ENCODE data around the gene SLCO2A1.

SLCO2A1 gene

DNA sequence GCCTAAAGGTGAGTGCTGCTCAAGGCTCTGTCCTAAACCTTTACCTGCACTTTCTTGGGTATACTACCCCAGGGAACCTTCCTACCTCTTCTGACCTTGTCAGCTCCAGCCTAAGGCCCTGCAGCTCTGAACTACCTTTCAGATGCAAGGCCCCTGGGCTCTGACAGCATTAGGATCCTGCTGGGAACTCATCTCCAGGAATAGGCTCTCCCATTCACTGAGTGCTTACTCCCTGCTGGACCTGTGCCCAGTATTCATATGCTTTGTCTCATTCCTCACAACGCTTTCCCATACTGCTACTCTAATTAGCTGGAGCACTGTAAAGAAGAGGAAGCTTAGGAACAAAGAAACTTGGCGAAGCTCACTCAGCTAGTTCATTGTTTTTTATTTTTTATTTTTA is 80.3 kb downstream of the SLCO2A1 start:
- DNase-seq (ENCODE audit: low read depth in 3 of 3), result no peak

DNA sequence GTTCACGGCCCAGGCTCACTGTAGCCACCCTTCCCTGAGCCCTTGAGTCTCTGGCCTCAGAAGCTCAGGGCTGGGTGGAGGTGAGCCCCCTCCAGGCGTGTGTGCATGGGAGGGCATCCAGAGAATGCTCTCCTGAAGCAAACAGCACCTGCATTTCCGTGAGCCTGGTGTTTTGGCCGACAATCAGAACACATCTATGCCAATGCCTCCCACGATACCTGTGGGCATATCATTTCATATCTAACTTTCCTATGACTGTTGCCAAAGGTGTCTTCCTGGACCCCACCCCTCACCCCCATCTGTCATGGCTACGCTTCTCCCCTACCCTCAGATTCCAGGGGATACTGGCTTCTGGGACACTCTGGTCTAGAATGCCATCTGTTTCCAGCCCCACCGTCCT is 80.7 kb downstream of the SLCO2A1 start:
- no peak for DNase-seq (ENCODE audit: low read depth in 3 of 3)

DNA sequence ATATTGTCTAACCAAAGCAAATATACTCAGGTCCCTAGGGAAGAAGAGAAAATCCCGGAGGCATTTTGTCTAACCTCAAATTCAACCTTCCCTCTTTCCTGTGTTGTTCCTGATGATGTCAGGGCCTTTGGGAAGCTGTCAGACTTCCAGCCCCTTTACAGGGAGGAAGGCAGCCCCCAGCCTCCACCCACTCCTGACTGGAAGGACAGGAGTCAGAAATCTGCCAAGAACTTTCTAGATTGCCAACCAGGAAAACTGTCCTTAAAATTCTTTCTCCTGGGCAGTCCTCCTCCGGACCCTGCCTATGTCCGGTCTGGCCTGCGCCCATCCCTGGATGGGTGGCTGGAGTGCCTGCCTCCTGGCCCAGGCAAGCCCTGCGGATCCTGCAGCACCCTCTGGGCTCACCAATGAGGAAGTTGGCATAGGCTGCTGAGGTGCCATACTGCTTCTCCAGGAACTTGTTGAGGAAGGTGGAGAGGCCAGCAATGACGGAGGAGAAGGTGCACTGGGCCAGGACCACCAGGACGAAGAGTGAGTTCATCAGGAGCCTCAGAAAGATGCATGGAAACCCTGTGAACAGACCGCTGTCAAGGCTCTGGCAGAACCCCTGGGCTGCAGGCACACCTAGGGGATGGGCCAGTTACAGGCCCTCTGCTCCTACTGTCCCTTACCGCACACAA is 81.5 kb downstream of the SLCO2A1 start:
- no peak for DNase-seq (ENCODE audit: low read depth in 3 of 3)

DNA sequence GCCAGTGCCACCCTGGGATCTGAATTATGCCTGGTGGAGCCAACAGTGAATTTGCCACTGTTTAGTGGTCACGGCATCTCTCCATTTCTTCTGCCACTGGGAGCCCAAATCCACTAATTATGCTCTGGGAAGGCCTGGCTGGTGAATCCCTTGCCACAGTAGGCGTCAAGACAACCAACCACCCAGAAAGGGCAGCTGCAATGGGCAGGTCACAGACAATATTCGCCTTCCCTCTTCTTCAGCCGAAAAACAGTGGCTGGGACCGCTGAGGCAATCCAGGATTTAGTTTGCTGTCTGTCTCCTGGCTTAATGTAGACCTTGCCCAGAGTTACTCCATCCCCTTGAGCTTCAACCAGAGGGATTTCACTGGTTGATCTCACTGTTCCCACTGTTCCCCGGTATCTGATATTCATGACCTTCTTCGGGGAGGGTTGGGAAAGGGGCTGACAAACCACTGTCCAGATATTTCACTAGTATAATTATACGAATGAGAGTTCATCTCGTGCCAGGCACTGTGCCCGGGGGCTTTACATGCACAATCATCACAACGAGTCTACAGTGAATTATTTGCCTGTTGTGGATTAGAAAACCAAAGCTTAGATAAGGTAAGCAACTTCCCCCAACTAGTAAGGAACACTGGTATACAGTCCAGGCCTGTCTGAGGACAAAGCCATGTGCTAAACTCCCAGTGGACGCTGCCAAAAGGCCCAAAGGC is 84.2 kb downstream of the SLCO2A1 start:
- DNase-seq (ENCODE audit: low read depth in 3 of 3), result no peak

DNA sequence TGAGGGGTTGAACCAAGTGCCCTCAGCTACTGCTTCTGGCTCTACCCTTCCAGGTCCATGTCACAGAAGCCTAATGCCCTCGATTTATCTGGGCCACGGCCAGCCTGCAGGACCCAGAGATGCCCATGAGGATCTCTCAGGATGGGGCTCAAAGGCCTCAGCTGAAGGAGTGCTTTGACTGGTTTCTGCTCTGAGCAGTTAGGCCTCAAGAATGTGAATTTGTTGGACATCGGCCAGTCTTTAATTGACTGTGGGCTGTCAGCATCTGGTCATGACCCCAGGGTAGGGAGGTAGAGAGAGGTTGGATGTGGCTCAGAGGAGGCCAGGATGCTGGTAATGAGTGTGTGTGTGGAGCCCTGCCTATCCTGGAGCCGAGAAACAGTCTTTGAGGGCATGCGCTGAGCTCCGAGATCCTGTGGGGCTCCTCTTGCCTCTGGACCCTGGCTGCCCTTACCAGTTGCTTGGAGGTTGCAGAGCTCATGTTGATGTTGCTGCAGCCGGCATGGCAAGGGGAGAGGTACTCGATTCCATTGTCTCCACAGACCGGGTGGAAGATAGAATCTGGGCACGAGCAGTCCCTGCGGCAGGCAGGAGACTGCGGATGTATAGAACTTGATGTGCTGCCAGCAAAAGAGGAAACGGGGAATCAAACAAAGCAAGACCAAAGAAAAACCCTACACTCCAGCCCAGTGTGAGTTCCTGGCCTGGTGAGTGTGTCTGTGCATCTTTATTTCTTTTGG is 84.9 kb downstream of the SLCO2A1 start:
- DNase-seq (ENCODE audit: low read depth in 3 of 3), result no peak

DNA sequence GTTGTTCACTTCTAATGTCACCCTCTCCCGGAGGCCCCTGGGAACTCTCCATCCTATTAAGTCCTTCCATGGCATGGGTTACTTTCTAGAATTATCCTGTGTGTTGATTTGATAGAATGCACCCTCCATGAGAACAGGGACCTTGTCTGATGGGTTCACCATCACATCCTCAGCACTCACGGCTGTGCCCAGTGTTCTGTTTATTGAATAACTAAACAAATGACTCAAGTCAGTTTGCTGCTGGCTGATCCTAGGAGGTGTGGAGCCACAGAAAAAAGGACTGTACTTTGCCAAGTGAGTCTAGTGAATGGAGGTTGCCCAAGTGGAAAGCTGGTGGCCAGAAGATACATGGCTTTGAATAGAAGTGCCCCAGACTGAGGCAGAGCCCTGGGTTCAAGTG is 85.5 kb downstream of the SLCO2A1 start:
- DNase-seq (ENCODE audit: low read depth in 3 of 3), result no peak

DNA sequence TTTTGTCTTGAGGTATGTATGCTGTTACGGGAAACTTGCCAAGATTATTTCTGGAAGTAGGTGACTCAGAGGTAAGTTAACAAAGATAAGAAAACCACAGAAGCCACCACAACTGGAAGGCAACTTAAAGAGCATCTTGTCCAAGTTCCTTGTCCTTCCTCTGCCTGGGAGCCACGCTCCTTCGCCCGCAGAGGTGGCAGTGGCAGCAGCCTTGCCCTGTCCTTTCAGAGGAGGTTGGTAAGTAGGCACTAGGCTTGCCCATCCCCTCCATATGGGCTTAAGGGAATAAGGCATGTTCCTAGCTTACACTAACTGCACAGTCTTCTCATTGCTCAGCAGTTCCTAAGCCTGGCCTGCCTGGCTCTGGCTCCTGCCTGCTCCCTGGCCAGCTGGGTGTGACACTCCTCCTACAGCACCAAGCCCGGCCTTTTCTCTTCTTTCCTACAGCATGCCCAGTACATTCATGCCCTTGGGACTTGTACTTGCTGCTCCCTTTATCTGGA is 86.0 kb downstream of the SLCO2A1 start:
- no peak for DNase-seq (ENCODE audit: low read depth in 3 of 3)

DNA sequence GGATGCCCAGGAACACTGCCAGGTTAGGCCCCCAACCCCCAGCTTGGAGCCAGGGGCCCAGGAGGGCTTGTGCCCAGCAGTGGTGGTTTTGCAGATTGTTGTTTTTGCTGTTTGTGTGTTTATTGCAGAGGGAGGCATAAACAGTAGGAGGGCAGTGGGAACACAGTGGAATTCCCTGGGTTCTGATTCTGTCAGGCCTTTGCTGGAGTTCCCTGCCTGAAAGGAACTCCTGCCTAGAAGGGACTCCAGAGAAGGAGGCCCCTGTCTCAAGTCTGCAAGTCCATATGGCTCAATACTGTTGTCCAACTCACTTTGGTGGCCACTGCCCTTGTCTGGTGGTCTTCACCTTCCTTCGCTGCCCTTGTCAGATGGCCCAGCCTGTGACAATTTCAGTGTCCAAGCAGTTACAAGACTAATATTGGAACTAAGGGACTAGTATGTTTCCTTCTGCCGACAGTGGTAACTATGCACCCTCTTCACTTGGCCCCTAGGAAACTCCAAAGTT is 86.6 kb downstream of the SLCO2A1 start:
- DNase-seq (ENCODE audit: low read depth in 3 of 3), result no peak

DNA sequence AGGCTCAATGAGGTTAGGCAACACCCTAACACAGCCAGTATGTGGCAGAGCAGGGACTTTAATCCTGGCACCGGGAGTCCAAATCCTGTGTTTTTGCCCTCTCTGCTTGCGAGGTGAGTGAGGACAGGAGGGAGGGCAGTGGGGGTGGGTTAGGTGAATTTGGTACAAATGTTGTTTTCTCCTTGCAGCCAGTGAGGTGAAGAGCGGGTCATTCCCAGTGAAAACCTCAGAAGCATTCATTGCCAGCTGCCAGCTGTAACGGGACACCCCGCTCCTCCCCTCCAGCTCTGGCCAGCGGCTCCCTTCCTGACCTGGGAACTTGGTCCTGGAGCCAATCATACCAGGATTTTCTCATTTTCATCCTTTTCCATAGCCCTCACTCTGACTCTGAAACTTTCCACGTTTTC is 88.3 kb downstream of the SLCO2A1 start:
- DNase-seq (ENCODE audit: low read depth in 3 of 3), result no peak

DNA sequence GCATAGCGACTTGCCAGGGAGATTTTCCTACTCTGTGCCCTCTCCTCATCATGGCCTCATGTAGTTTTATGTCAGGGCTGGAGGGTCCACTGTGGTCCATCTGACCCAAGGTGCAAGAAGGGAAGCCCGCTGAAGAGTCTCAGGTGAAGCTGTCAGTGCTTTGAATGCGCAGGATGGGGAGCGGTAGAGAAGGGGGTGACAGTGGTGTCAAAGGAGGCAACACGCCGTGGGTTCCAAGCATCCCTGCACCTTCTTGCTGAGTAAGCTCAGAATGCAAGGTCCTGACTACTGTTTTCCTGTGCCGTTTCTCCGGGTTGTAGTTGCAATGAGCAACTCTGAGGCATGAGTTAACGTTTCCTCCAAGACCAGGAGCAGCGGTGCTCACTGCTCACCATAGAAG is 89.2 kb downstream of the SLCO2A1 start:
- no peak for DNase-seq (ENCODE audit: low read depth in 3 of 3)

DNA sequence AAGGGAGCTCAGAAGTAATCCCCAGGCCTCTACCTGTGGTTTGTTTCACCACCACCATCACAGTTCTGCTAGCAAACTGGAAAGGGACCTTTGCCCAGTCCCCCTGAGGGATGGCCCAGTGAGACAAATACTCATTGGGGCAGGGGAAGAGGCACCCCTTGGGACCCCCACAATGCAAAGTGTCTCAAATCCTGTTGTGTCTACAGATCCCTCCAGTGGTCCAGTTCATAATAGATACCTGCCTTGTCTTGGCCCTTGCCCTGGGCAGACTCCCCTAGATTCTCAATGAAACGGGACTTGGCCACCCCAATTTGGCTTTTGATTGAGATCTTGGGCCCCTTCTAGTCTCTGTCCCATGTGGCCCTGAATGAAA is 90.3 kb downstream of the SLCO2A1 start:
- DNase-seq (ENCODE audit: low read depth in 3 of 3), result no peak

DNA sequence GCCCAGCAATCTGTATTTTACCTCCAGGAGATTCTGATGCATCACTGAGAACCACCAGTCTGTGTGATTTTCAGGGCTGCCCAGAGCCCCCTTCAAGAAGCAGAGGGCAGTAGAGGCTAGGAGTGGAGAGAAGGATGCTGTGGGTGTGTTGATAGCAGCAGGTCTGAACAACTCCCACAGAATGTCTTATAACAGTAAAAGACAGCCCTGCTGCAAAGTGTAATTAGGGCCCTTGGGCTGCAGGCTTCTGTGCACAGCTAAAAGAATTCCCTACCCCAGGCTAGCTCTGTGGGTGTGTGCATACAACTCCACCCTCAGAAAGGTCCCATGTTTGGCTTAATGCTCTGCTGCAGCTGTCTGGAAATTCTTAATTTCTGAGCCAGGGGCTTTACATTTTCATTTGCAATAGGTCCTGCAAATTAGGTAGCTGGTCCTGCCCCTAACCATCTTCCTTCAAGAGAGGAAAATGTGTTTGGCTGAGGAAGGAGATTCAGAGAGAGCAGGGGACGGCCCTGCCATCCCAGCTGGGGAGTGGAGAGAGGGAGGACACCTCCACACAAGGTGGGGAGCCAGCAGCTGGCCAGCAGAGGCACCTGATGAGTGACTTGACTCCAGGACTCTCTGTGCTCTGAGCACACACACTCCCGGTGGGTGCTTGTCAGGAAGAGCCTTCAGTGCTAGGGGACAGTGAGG is 90.8 kb downstream of the SLCO2A1 start:
- no peak for DNase-seq (ENCODE audit: low read depth in 3 of 3)

DNA sequence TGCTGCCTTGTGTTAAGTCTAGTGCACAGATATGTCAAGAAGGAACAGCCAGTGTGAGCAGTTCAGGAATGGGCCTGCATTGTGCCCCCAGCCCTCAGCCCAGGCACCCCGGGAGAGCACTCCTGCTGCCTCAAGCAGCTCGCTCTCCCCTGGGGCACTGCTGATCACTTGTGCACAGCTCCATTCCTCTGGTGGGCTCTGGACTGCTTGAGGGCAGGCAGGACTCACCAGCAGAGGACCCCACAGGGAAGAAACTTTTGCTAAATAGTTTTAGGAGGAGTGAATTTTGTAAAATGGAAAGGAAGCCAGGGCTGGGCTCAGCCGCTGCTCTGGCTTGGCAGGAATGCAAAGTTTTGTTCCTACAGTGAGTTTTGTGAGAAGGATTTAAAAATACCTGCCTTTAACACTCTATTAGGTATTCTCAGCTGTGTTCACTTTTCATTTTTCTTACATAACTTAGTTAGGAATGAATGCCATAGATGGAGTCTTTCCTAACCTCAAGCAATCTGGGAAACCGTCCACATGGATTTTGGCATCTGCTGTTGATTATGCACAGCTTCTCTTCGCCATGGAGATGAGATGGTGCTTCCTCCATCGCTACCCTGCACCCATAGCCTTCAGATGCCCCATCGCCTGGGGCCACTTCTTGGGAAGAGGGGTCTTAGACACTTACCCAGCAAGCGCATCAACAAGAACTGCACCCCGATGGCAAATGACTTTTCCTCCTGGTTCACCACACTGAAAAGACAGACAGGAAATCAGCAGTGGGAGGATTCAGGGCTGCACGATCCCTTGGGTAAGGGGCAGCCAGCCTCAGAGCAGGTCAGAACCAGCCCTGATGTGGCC is 91.7 kb downstream of the SLCO2A1 start:
- no peak for DNase-seq (ENCODE audit: low read depth in 3 of 3)

DNA sequence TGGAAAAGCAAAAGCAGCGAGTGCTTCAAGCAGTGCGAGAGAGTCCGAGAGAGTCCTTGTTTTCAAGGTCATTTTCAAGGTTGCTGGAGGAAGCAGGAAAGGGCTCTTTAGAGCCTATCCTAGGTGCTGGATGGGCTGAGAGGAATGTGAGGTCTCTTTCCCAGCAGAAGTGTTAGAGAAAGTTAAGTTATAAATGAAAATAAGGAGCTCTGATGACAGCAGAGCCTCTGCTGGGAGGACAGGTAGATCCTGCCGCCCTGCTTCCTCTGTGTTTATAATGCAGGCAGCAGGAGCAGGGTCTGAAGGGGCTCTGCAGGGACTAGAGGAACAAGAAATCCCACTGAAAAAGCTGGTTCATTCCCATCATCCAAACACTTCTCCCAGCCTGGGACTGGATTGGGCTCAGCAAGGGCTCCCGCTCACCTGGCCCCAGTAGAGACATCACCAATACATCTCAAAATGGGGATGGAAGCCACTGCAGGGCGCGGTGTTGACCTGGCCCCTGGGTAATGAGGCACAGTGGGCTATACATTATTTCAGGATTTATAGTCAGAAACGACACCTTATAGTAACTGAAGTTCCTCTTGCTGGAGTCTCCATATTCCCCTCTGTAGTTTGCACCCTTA is 92.6 kb downstream of the SLCO2A1 start:
- no peak for DNase-seq (ENCODE audit: low read depth in 3 of 3)

DNA sequence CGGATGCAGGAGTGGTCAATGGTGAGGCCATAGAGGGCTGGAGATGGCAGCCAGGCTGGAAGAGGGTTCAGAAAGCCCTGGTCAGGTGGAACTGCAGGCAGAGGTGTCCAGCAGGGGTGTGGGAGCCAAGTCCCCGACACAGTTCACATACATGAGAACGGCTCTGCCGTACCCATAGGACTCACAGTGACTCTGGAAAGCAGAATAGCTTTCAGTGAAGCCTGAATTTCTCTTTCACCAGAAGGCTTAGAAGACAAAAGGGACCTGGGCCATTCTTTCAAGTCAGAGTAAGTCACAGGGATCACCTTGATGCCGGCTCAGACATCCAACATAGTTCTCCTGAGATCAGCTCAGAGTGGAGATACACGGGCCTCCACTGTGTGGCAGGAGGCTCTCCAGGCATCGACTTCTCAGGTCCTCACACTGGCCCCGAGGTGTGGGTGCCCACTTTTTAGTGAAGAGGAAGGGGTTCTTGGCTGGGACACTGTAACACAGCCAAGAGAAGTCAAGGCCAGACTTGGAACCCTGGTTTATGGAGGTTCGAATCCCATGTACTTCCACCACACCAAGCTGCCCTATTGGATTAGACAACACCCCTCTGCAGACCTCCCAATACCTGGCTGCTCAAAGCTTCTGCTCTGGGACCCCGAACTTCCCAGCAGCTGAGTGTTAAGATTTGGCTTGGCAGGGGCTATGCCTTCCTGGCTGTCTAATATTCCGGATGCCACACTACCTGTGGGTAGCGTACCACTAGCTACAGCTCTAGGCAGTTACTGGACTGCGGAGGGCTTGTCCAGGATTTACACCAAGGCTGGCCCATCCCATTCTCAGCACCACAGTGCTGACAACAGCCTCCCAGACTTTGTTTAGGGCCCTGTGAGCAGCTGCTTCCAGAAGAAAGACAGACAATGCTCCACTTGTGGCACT is 93.6 kb downstream of the SLCO2A1 start:
- no peak for DNase-seq (ENCODE audit: low read depth in 3 of 3)

DNA sequence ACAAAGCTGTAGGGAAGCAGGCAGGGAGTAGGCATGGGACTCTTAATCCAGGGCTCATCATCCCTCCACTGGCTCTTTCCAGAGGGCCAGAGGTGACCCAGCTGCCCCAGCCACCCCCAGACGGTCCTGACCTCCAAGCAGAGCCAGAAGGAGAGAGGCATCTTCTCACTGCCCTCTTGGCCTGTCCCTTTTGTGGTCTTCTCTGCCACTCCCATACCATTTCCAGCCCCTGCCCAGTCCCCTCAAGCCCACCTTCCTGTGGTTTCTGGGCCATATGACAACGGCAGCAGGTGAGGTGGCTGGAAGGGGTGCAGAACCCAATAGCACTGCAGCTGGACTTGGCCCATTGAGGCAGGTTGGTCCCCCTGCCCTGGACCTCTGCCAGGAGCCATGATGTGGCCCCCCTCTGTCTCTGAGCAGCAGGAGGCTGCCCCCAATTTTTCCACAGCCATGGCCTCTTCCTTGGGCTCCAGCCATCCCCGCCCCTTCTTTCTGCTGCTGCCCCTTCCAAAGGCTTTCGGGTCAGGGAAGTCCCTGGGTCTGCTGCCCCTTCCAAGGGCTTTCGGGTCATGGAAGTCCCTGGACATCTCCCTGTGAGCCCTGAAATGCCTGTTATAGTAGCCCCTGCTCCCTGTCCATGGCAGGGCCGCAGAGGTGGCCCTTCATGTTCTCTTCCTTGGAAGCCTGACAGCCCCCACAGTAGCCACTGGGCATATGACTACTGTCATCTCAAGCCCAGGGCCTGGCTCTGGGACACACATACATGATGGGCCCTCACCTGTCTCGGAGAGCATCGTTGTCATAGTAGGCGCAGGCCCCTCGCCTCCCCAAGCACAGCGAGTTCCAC is 94.5 kb downstream of the SLCO2A1 start:
- DNase-seq (ENCODE audit: low read depth in 3 of 3), result no peak

DNA sequence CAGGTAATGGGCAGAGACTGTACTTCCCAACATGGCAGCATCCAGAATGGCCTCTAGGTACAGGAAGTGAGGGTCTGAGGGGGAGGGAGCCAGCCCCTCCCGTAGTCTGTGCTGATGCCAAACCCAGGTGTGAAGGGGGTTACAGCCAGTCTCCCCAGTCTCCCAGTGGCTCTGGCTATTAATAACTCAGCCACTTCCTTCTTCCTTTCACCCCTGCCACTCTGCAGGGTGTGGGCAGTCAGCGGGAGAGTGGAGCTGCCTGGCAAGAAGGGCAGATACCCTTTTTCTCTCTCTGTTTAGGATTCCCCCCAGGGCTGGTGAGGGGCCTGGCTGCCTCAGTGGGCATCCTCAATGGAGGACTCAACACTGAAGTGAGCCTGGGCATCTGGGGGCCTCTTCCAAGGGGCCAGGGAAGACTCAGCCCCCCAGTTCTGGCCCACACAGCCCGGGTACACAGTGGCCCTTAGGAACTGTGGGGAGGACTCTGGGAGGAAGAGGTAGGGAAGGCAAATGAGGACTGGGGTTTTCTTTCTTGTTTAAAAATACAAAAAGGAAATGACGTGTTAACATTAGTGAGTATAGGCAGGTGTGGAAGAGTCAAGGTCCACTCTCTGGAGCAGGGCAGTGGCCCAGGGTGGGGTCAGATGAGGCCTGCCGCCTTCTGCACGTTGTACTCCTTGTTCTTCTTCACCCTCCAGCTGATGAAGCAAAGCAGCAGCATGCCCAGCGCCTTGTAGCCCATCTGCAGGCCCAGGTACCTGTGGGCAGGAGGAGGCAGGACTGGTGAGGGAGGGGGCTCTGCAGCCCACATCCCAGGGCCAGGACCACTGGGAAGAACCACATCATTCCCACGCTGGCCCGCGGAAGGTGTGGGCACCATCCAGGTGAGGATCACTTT is 95.4 kb downstream of the SLCO2A1 start:
- no peak for DNase-seq (ENCODE audit: low read depth in 3 of 3)

Data from stimulated activated CD4-positive, alpha-beta T cell treated with anti-CD3 and anti-CD28 coated beads, TNF-alpha, amount 100 ng/mL, for 24 hours (primary cell).